Pancreas (tissue), 10 donors: Measurements from ENCODE around the gene HOXA13. TPM values are rescaled to one million over a fixed set of nuclear protein-coding genes. Genes with fewer than 3 reads are reported as not detected.

Source experiments
- ATAC-seq, 4 donors: fragments of 200-7000 bp; cut with Tn5 transposase; one replicate each; pipeline versions ENCODE4 v1.8.0 to v1.9.1; 2020; ENCODE audit warnings: mild to moderate bottlenecking in 4 of 4, moderate library complexity in 4 of 4
- DNase-seq, 6 donors: peaks; one replicate each; pipeline ENCODE4 v3.0.0-alpha.2; 2020
- FAIRE-seq: peaks from 2 replicates; lab custom pipeline; 2012; peaks lifted over from hg19 to GRCh38; lab: Jason Lieb, UNC
- H3K27ac ChIP-seq, 4 donors: fragments of 200-600 bp; sonication (generic); 1 replicate in 3 of 4; 2 replicates in 1 of 4; pipeline versions ENCODE4 v1.5.0 to v1.8.0; 2020
- H3K27me3 ChIP-seq, 4 donors: fragments of 200-600 bp; one replicate each; pipeline ENCODE4 v1.8.0; 2021
- H3K36me3 ChIP-seq, 3 donors: fragments of 200-600 bp; sonication (generic) in 1 of 3; one replicate each; pipeline versions ENCODE4 v1.5.0 to v1.8.0; 2020 to 2021
- H3K4me1 ChIP-seq, 3 donors: fragments of 200-600 bp; one replicate each; pipeline ENCODE4 v1.8.0; 2021
- H3K4me3 ChIP-seq, 4 donors: fragments of 200-600 bp; sonication (generic) in 2 of 4; one replicate each; pipeline versions ENCODE4 v1.5.0 to v1.8.0; 2020 to 2021
- H3K9me3 ChIP-seq, 4 donors: fragments of 200-600 bp; one replicate each; pipeline ENCODE4 v1.8.0; 2021
- WGBS, 2 donors: extraction: QIAGEN DNeasy Blood & Tissue Kit; methylation state at CpG; one replicate each; pipeline ENCODE4 v1.1.7; 2013; 5-methylcytosine and 5-hydroxymethylcytosine counted together
- intact Hi-C, 3 donors: fragments of 100-400 bp; cut with DNase I; formaldehyde crosslinking; loops; one replicate each; pipeline versions ENCODE4 v1.11.1 to v1.14.2; 2022
- polyA plus RNA-seq, 2 donors: library from polyadenylated mRNA; stranded (reverse); fragments of 200-250 nt; gene quantifications; one replicate each; pipeline ENCODE4 v1.2.3, GENCODE V29; 2013
- total RNA-seq, 6 donors: library from RNA; stranded (reverse); fragmentation: NEBNext Ultra II Directional in 4 of 6; extraction: Animal tissue kit (Norgen Biotek cat#: 25700) in 4 of 6; gene quantifications; one replicate each; pipeline versions ENCODE4 v1.2.1 to v1.2.4, GENCODE V29; 2021 to 2023
- TF ChIP-seq, protein P1 (sequence below), 4 donors: fragments of 200-600 bp; sonication (generic) in 3 of 4; IDR thresholded peaks; one replicate each; pipeline versions ENCODE4 v1.5.0 to v1.8.0; 2021; ENCODE audit warnings: antibody characterized with exemption in 4 of 4
- donor health status: healthy with polysubstance abuse.
- donor health status: DM: no; HTN: no; CAD: no; lungs with moderate emphysema.
- donor health status: DM: no; HTN: no; CAD: no.
- donor health status: control.
- donor health status: control.
- donor health status: Bipolar disorder and iron deficiency.
- donor health status: DM: yes; HTN: yes; CAD: no.
- donor health status: DM: no; HTN: no; CAD: no.
- donor health status: DM: no; HTN: no; CAD: no.
- donor health status: DM: yes; HTN: yes; CAD: no.

The HOXA13 gene
- total and polyA plus RNA-seq, 8 donors: 0.03 TPM; not detected in 7

DNA sequence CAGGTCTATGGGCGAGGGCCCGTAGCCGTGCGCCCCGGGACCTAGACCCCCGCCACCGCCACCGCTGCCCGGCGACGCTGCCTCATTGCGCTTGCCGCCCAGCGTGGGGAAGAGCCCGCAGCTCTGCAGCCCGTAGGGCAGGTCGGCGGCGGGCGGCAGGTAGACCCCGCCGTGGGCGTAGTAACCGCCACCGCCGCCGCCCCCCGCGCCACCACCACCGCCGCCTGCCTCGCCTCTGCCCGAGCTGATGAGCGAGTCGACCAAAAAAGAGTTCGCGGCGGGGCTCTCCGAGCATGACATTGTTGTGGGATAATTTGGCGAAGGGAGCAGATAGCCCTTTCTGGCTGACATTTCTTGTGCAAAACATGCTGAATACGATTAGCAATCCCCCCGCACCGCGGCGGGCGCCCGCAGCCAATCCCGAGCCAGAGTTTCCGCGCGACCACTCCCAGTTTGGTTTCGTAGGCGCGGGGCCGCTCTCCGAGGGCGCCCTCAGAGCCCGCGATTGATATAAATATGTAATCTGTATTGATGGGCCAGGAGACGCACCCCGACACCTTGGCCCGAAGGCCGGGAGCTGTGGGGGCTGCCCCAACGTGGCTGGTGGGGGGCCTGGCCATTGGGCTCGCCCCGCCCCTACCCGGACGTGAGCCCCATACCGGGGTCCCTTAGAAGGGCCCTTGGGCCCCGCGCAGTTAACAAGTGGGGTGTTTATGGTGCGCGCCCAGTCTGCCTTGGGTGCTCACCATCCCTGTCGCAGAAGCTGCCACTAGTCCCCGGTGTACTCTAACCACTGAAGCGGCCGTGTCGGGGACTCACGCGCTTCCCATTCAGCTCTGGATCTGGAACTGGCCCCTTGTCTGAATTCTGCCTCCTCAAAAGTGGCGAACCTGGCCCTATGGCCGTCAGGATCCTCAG lies 25.7 kb downstream of the HOXA13 start, which contains the start of gene HOXA10:
HOXA10 (minus strand) TSS at position 365 of the 918 bp plus-strand sequence; CDS start at position 351, 14 bp downstream.
- peak within 1 kb of the TSS in 3 of 4 donors; percentile 24 to 48 (median 28) for H3K4me3 ChIP-seq
- 6 to 10% methylated on average over 79 to 82 of the region's 82 CpGs for WGBS, 2 donors
- ATAC-seq: no peak
- no peak within 1 kb of the TSS for H3K27ac ChIP-seq
- FAIRE-seq: no peak
- no peaks in the 10 kb centered on the region for H3K36me3 ChIP-seq
- intact Hi-C loops: no loop called here
- TF ChIP-seq, protein P1, sequence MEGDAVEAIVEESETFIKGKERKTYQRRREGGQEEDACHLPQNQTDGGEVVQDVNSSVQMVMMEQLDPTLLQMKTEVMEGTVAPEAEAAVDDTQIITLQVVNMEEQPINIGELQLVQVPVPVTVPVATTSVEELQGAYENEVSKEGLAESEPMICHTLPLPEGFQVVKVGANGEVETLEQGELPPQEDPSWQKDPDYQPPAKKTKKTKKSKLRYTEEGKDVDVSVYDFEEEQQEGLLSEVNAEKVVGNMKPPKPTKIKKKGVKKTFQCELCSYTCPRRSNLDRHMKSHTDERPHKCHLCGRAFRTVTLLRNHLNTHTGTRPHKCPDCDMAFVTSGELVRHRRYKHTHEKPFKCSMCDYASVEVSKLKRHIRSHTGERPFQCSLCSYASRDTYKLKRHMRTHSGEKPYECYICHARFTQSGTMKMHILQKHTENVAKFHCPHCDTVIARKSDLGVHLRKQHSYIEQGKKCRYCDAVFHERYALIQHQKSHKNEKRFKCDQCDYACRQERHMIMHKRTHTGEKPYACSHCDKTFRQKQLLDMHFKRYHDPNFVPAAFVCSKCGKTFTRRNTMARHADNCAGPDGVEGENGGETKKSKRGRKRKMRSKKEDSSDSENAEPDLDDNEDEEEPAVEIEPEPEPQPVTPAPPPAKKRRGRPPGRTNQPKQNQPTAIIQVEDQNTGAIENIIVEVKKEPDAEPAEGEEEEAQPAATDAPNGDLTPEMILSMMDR (IDR thresholded peaks at IDR 0.05): no peak
- H3K27me3 ChIP-seq: peaks cover 19 to 91% (median 35%) of the 10 kb centered on the region in 4 donors
- H3K4me1 ChIP-seq: peaks cover 0 to 7% (median 0%) of the 10 kb centered on the region in 3 donors
- no peaks in the 10 kb centered on the region for H3K9me3 ChIP-seq
- peak in 3 of 6 donors; percentile 17 to 59 (median 50) for DNase-seq

DNA sequence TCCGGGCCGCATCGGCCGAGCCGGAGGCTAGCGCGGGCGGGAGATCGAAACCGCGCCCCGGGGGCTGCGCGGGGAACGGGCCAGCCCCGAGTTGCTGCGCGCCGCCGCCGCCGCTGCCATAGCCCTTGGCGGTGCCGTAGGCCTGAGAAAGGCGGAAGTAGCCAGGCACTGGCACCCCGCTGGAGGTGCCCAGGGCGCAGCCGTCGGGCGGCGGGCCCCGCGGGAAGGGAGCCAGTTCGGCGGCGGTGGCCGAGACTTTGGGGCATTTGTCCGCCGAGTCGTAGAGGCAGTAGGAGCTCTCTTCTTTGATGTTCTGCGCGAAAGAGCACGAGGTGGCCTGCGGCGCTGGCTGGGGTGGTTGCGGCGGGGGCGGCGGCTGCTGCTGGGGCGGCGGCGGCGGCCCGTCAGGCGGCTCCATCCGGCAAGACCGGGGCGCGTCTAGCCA lies 26.4 kb downstream of the HOXA13 start:
- FAIRE-seq: no peak
- Histone ChIP-seq H3K27ac (no peak overlapping the region), H3K36me3 (no peaks in the 10 kb centered on the region), H3K27me3 (peaks cover 17 to 88% (median 35%) of the 10 kb centered on the region in 4 donors), H3K4me3 (peak overlapping the region in 3 of 4 donors; percentile 24 to 48 (median 28)), H3K4me1 (peaks cover 0 to 7% (median 0%) of the 10 kb centered on the region in 3 donors), H3K9me3 (no peaks in the 10 kb centered on the region)
- TF ChIP-seq, protein P1 (IDR thresholded peaks at IDR 0.05): no peak
- 3 to 4% methylated on average over 44 to 59 of the region's 59 CpGs for WGBS, 2 donors
- intact Hi-C loops: no loop called here
- DNase-seq: peak in 3 of 6 donors; percentile 29 to 69 (median 61)
- ATAC-seq: peak; percentile 56 to 75 (median 66)

DNA sequence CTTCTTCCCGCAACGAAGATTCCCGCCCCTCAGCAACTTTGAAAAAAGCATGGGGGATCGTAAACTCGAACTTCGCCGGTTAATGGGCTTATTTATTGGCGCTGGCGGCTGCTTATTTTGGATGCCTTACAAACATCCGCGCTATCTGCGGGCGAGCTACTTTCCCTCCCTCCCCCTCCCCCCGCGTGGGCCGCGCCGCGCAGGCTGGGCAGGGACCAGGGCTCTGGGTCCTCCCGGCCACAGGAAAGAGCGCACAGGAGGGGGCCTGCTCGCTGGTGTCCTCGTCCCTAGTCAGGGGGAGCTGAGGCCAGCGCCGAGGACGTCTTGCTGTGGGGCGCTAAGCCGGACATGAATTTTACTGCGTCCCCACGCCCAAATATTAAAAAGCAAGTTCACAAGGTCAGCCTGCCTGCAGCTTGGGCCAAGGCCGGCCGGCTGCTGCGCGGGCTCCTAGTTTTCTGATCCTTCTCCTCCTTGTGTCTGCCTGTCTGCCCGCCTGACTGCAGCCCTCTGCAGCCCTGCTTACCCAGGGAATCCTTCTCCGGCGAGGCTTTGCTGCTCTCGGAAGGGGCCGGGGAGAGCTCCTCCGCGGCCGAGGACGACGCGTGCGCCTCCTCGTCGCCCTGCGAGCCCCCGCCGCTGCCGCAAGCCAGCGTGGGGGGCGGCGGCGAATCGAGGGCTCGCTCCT lies 26.9 kb downstream of the HOXA13 start:
- WGBS, 2 donors: 4% methylated on average over 50 to 58 of the region's 58 CpGs
- Histone ChIP-seq H3K36me3 (no peaks in the 10 kb centered on the region), H3K27me3 (peaks cover 16 to 88% (median 32%) of the 10 kb centered on the region in 4 donors), H3K4me1 (peaks cover 0 to 7% (median 0%) of the 10 kb centered on the region in 3 donors), H3K9me3 (no peaks in the 10 kb centered on the region), H3K27ac (no peak overlapping the region), H3K4me3 (peak overlapping the region in 3 of 4 donors; percentile 24 to 48 (median 28))
- FAIRE-seq (no peak), ATAC-seq (peak in 3 of 4 donors; percentile 20 to 38 (median 22)), DNase-seq (peak in 3 of 6 donors; percentile 17 to 72 (median 62))
- TF ChIP-seq, protein P1 (IDR thresholded peaks at IDR 0.05): no peak
- intact Hi-C loops: no loop called here

DNA sequence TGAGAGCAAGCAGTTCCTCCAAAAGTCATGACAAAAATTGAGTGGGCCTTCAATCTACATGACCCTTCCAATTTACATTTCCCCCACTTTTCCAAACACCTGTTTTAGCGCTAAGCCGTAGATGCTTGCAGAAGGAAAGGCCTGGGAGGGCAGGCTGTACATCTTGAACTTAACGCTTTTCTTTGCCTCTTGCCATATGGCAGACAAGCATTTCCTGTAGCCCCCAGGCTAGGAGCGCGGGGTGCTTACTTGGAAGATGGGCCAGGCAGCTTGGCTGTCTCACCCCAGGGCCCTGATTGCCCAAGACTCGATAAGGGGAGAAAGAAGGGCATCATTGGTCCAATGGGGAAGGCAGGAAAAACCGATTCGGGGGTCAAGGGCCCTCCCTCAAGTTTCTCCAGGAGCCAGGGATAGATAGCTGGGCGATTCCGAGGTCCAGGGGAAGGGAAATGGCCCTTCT lies 27.5 kb downstream of the HOXA13 start:
- ATAC-seq (no peak), FAIRE-seq (no peak), DNase-seq (peak in 3 of 6 donors; percentile 4 to 37 (median 37))
- Histone ChIP-seq H3K4me3 (no peak overlapping the region), H3K36me3 (no peaks in the 10 kb centered on the region), H3K4me1 (peaks cover 0 to 7% (median 0%) of the 10 kb centered on the region in 3 donors), H3K9me3 (no peaks in the 10 kb centered on the region), H3K27ac (no peak overlapping the region), H3K27me3 (peaks cover 13 to 88% (median 34%) of the 10 kb centered on the region in 4 donors)
- WGBS, 2 donors: 10 to 11% methylated on average over 10 of the region's 10 CpGs
- intact Hi-C loops: no loop called here
- TF ChIP-seq, protein P1 (IDR thresholded peaks at IDR 0.05): no peak
